HG02885 (cell line): Measurements from ENCODE around the gene UBA52.

Experiments used
- ATAC-seq: cut with Tn5 transposase; IDR thresholded peaks from one replicate; pipeline ENCODE4 v1.9.1; 2021; ENCODE audit warnings: mild to moderate bottlenecking; ENCODE audit not compliant: unreplicated experiment, poor library complexity

The UBA52 gene

DNA sequence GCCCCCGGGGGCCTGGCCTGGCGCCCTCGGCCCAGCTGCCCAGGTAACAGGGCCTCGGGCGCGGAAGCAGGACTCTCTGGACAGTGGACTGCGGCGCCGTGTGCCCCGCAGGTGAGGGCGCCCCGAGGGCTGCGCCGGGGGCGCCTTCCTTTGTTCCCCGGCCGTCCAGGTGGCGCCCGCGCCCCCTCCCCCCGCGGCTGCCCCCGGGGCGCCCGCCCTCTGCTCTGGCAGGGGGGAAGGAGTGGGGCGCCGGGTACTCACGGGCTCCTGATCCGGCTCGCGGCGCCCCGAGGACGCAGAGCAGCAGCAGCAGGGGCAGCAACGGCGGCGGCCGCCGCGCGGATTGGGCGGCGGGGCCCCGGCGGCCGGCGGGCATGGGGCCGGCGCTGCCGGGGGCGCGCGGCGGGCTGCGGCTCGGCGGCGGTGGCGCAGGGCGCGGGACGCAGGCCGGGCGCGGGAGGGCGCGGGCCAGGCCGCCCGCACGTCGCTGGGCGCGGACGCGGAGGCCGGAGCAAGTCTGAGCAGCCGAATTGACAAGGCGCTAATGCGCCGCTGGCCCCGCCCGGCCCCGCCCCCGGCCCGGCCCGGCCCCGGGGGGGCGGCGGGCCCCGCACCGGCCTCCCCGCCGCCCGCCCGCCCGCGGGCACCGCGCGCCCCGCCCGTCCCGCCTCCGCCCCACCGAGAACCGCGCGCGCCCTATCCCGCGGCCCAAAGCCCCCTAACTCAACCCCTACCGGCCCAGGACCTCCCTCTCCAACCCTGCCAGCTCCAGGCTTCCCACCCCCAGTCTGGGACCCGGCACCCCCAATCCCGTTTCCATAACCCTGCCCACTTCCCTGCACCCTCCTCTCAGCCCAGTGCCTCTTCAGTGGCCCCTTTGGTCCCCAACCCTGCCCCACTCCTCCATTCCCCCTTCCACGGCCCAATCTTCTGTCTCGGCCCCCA is 34.9 kb downstream of the UBA52 start, which contains the start of gene CRLF1:
Gene CRLF1, minus strand, starts transcription at position 519 of the 945 bp plus-strand sequence. Its CDS starts 143 bp downstream, at position 376.
- no peak for ATAC-seq

DNA sequence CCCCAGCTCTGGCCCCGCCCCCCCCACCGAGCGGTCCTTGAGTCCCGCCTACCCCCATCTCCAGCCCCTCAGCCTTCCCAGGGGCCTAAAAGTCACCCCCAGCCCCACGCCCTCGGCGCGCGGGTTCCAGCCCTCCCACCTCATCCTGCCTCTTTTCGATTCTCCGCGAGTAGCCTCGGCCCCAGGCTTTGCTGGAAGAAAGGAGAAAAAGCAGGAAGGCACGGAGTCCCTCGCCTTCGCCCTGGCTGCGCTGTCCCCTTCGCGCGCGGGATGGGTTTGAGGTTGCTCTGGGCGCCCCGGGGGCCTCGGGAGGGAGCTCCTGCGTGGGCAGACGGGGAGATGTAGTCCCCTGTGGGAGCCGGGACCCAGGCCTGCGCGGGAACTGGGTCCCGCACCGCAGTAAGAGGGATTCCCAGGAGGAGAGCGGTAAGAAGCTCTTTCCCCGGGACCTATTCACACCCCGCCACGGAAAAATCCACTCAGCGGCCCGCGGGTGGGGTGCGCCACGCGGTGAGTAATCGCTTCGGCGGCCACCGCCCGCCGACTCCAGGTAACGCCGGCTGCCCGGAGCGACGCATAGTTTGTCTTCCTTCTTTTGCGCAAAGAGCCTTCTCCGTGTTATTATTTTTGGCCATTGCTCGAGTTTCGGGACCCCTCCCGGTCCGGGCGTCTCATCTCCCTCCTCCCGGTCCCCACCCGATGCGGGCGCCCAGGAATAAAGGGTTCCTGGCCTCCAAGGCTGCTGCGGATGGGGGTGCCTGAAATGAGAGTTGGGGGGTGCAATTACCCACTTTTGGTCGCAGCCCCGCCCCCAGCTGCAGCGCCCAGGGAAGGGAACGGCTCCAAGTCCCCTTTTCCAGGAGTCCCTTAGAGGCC is 35.8 kb downstream of the UBA52 start:
- ATAC-seq: no peak

DNA sequence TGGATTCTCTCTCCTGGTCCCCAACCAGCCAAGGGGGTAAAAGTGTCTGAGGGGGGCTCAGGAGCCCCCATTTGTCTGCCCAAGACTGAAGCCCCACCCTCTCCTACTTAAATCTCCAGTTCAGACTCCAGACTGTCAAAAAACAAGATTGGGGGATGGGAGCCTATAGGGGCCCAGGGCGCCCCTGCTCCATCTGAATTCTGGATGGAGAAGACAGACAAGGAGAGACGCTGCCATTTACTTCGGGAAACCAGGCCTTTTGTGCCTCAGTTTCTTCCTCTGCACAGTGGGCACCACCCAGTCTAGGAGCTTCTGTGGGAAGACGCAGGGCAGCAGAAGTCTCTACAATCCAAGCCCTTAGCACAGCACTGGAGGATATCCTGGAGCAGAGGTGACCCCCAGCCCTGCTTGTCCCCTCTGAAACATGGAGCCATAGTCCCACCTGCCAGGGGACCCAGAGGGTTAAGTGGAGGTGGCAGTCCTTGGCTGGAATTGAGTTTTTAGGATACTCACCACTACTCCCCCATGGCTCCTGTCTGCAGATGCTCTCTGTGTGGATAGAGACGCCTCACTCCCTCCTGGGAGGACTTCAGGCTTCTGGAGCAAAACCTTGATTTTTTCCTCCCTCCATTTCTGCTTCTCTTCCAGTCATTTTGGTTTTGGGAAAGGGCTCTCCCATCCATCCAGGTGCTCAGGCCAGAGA is 36.6 kb downstream of the UBA52 start:
- ATAC-seq: no peak

DNA sequence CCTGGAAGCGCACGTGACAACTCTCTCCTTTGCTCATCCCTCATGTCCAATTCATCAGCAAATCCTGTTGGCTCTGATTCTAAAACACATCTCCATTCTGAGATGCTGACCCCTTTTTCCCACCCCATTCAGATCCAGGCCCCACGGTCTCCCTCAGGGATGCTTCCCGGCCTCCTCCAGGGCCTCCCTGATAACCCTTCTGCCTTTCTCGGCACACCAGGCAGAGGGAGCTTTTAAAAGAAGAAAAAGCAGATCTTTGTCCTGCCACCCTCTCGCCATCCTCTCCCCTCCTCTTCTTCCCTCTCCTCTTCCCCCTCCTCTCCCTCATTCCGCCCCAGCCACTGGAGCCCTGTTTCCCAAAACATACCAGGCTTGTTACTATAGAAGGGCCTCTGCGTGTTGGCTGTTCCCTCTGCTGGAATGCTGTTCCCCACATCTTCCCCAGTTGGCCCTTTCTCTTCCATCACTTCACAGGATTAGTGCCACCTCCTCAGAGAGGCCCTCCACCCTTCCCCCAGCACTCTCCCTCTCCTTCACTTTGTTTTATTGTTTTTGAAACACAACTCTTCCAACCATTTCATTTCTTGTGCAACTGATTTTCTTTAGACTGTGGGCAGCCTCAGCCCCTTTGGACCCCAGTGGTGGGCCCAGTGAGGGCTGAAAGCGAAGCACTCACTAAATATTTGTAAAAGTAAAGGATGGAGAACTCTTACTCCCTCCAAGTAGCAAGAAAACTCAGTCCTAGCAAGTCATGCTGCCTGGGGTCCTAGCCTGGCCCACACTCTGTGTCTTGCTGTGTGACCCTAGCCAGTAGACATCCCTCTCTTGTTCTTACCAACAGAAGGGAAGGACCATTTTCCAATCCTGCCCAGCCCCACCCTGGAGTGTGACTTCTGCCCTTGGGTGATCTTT is 37.4 kb downstream of the UBA52 start:
- no peak for ATAC-seq

DNA sequence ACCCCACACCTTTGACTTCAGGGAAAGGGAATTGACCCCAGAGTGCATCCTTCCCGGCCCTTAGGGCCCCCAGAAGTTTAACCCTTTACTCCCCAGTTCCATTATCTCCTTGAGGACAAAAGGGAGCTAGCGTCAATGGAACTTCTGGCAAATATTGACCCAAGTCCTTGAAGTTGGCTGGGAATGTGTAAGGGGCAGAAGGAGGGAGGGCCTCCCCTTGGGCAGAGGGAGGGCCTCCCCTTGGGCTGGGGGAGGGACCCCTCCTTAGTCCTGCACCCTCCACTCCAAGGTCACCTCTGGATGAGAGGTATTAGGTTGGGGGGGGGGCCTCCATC is 38.0 kb downstream of the UBA52 start:
- ATAC-seq: no peak

DNA sequence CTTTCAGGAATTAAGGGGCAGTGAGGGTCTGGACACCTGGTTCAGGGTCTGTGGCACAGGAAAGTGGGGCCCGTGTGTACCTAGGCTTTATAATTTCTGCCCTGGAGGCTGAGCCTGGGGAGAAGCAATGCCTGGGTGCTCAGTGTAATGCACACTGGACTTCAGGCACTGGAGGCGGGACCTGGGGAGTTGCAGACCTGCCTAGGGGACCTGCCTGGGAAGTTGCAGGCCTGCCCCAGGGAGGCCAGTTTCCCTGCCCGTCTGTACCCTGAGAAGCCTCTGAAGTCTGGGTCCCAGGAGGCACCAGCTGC is 38.5 kb downstream of the UBA52 start:
- no peak for ATAC-seq

DNA sequence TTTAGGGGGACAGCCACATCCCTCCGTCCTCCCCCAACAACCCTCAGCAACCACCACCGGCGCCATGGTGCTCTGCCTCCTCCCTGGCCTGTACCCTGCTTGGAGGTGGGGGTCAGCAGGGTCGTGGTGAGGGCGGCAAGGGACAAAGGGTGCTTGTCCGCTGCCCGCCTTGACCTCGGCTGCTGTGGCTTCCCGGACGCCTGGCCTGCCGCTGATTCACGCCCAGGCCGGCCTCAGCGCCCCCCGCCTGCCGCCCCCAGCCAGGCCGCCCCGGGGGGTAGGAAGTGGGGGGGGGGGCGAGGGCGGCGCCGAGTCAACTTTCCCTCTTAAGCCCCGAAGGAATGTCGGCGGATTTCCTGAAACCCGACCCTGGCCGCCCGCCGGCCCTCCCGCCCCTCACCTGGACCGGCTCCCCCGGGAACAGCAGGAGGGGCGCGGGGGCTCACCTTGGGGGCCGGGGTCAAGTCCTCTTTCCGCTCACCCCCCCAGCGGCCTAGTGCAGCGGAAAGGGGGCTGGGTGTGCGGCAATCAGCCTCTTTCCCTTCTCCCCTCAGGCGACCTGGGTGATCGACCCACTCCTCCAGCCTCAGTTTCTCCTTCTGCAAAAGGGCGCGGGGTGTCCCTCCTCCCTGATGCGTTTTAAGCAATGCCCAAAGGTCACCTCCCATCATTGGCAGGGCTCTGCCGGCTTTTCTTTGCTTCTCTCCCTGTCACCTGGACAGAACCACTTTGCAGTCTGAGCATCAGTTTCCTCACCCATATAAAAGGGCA is 39.1 kb downstream of the UBA52 start:
- ATAC-seq: no peak

DNA sequence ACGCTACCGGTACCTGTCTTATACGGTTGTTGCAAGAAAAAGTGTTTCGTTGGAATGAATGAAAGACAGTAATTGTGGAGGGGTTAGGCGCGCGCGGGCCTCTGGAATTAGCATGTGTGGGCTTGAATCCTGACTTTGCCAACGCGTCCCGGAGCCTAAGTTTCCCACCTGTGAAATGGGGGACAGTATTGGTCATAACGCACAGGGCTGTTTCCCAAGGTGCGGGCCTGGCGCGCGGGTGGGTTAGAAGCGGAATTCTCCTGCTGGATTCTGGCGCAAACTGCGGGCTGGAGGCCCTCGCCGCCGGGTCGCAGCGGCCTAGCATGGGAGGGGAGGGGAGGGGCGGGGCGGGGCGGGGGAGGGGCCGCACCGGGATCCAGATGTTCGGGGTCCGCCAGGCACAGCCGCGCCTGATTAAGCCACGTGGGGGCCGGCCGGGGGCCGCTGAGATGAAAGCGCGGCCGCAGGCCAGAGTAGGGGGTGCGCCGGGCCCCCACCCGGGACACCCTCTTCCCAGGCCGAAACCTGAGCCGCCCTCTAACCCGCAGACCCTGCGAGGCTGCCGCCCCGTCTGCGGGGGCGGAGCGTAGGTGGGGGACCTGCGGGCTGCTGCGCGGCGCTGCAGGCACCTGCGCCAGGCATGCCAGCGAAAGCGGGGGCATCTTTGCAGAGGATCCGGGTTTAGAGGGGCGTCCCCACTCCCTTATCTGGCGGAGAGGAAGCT is 39.8 kb downstream of the UBA52 start:
- no peak for ATAC-seq

DNA sequence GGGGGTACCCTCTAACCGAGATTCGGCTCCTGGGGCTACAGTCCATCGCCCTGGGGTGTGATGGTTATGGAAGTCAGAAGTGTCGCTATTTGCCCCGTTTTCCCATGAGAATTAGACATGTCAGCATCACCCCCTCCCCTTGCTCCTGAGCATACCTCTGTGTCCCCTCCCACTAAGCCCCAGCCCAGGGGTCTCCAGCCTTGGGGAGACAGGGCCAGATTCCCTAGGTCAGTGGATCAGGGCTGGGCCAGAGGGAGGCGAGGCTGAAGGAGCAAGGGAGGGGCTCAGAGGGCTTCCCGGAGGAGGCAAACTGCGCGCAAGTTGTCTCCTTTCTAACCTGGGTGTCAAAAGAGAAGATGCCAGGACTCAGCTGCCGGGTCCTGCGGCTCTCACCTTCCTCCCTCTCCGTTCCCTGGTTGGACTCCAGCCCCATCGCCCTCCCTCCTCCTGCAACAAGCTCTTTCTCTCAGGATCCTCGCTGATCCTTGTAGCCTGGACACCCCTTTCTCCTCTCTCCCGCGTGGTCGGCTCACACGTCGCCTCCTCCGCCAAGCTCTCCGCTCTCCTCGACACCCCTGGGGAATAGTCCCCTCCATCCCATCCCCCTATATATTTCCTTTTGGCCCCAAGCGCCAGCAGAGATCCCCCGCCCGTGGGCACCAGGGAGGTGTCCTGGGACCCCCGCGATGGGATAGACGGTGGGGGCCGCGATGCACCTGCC is 40.6 kb downstream of the UBA52 start:
- ATAC-seq: no peak

DNA sequence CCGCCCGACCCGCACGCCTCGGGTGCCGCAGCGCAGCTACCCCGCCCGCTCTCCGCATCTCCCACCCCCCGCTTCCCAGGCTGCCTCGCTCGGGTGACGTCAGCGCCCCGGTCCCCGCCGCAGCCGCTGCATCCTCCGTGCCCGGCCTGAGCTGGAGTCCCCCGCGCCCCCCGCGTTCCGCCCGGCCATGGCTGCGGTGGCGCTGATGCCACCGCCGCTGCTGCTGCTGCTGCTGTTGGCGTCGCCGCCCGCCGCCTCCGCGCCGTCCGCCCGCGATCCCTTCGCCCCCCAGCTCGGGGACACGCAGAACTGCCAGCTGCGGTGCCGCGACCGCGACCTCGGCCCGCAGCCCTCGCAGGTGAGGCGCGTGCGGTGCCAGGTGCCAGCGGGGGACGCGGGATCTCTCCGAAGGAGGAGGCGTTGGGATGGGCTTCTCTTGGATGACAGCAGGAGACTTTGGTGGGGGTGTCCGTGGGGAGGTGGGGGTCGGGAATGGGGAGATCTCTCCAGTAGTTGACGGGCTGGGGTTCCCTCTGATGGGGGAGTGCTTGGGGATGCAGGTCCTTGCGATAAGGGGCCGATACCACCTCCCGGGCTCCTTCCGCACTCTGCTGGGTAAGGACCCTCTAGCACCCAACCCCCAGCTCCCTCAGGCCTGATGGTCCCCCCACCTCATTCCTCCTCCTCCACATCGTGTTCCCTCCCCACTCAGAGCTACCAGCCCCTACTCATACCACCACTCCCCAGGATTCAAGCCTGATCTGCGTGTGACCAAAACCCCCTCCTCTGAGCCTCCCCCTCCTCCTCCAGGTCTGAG is 41.3 kb downstream of the UBA52 start, which contains the start of gene TMEM59L:
Gene TMEM59L, plus strand, starts transcription at position 99 of the 817 bp plus-strand sequence. Its CDS starts 89 bp downstream, at position 188.
- no peak for ATAC-seq

DNA sequence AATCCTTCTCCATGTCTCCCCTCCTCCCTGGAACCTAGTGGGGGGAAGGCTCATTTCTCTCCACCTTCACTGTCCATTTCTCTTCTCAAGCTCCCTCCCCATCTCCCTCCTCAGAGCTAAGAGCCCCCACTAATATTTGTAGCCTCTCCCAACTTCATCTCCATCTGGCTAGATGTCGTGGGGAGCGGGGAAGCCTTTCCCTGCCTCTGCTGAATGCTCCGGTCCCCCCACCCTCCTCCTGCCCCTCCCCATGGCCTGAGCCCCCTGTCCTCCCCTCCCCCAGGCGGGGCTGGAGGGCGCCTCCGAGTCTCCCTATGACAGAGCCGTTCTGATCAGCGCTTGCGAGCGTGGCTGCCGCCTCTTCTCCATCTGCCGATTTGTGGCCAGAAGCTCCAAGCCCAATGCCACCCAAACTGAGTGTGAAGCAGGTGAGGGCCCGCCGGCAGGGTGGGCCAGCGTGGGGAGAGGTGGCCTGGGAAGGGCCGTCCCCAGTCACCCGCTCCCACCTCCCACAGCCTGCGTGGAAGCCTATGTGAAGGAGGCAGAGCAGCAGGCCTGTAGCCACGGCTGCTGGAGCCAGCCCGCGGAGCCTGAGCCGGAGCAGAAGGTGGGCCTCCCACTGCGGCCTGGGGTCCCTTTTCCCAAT is 42.1 kb downstream of the UBA52 start:
- no peak for ATAC-seq

DNA sequence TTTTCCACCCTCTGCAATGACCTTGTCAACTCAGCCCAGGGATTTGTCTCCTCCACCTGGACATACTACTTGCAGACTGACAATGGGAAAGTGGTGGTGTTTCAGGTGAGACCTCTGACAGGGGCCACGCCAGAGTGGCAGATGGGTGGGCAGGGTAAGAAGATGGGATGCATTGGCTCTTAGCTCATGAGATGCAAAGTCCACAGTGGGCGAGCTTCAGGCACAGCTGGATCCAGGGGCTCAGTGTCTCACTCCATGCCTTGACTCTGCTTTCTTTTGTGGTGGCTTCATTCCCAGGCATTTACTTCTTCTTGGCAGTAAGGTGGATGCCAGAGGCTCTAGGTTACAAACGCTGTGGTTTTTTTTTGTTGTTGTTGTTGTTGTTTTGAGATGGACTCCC is 44.4 kb downstream of the UBA52 start:
- ATAC-seq: no peak

DNA sequence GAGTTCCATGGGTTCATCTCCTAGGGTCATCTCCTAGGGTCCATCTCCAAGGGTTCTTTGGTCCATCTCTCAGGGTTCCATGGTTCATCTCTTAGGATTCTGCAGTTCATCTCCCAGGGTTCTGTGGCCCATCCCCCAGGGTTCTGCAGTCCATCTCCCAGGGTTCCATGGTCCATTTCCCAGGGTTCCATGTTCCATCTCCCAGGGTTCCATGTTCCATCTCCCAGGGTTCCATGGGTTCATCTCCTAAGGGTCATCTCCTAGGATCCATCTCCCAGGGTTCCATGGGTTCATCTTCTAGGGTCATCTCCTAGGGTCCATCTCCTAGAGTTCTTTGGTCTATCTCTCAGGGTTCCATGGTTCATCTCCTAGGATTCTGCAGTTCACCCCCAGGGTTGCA is 45.9 kb downstream of the UBA52 start:
- ATAC-seq: no peak

DNA sequence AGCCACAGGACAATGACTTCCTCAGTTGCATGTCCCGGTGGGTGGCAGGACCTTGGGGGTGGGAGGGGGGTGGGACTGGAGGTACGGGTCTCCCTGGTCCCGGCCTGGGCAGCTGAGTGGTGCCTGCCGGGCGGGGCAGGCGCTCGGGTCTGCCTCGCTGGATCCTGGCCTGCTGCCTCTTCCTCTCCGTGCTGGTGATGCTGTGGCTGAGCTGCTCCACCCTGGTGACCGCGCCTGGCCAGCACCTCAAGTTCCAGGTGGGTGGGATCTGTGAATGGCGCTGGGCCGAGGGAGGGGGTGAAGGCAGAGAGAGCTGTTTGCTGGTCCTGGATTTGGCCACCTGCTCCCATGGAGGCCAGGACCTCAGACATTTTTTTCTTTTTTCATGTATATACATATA is 46.6 kb downstream of the UBA52 start:
- no peak for ATAC-seq

DNA sequence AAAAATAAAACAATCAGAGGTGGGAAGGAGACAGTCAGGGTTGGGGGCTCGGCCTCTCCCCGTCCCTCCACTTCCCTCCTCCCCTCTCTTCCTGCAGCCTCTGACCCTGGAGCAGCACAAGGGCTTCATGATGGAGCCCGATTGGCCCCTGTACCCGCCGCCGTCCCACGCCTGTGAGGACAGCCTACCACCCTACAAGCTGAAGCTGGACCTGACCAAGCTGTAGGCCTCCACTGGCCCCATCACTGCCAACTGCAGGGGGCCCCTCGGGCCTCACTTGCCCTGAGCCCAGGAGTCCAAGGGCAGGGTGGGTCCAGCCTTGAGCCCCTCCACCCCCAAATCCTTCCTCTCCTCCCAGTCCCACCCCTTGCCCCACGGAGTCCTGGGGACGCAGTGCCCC is 48.7 kb downstream of the UBA52 start:
- no peak for ATAC-seq

DNA sequence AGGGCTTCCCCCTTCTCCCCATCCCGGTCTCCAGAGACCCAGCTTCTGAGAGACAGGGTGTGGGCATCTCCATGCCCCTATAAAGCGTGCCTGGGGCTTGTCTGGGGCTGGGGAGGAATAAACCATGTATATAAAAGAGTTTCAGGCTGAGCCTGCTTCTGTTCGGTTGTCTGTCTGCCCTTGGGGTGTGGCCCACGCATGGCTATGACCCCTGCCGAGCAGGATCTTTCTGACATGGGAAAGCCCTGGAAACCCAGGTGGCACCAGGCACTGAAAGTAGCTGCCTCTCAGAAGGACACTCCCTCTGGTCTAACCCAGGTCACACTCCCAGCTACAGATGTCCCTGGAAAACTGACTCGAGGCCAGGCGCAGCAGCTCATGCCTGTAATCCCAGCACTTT is 49.2 kb downstream of the UBA52 start:
- no peak for ATAC-seq
